HEK293 (cell line): ENCODE measurements around the gene GFOD1.
A peak's percentile ranks its signal among the peaks of the same experiment; 100 is the strongest.

Source experiments
- GFI1B ChIP-seq: fragments of 450-650 bp; formaldehyde crosslinking; IDR thresholded peaks from 2 replicates; pipeline ENCODE4 v1.5.1; 2016; ENCODE audit warnings: missing biosample characterization, missing genetic modification characterization
- GLIS2 ChIP-seq: fragments of 450-650 bp; formaldehyde crosslinking; IDR thresholded peaks from 2 replicates; pipeline ENCODE4 v1.5.1; 2016; ENCODE audit warnings: missing biosample characterization, missing genetic modification characterization
- IKZF3 ChIP-seq: fragments of 450-650 bp; IDR thresholded peaks from 2 replicates; pipeline ENCODE4 v1.5.0; 2018; ENCODE audit warnings: missing biosample characterization, mild to moderate bottlenecking, missing genetic modification characterization, moderate library complexity
- KLF9 ChIP-seq: fragments of 450-650 bp; formaldehyde crosslinking; IDR thresholded peaks from 2 replicates; pipeline ENCODE4 v1.5.1; 2016; ENCODE audit warnings: missing biosample characterization, missing genetic modification characterization, low read depth
- SP3 ChIP-seq: fragments of 450-650 bp; formaldehyde crosslinking; IDR thresholded peaks from 2 replicates; pipeline ENCODE4 v1.5.1; 2016; ENCODE audit warnings: missing biosample characterization, missing genetic modification characterization
- ZBTB20 ChIP-seq: fragments of 450-650 bp; formaldehyde crosslinking; IDR thresholded peaks from 2 replicates; pipeline ENCODE4 v1.5.1; 2016; ENCODE audit warnings: missing biosample characterization, missing genetic modification characterization
- ZBTB7A ChIP-seq: fragments of 450-650 bp; formaldehyde crosslinking; IDR thresholded peaks from 2 replicates; pipeline ENCODE4 v1.5.1; 2016; ENCODE audit warnings: low read depth, missing biosample characterization, missing genetic modification characterization
- ZIC2 ChIP-seq: fragments of 450-650 bp; formaldehyde crosslinking; IDR thresholded peaks from 2 replicates; pipeline ENCODE4 v1.5.1; 2016; ENCODE audit warnings: missing biosample characterization, missing genetic modification characterization
- ZNF174 ChIP-seq: fragments of 450-650 bp; formaldehyde crosslinking; IDR thresholded peaks from 2 replicates; pipeline ENCODE4 v1.5.0; 2017; ENCODE audit warnings: missing biosample characterization, mild to moderate bottlenecking, missing genetic modification characterization
- ZNF19 ChIP-seq: fragments of 450-650 bp; formaldehyde crosslinking; IDR thresholded peaks from 2 replicates; pipeline ENCODE4; 2016; ENCODE audit warnings: missing biosample characterization, missing genetic modification characterization, low read depth
- ZNF2 ChIP-seq: fragments of 450-650 bp; formaldehyde crosslinking; IDR thresholded peaks from 2 replicates; pipeline ENCODE4 v1.5.1; 2016; ENCODE audit warnings: missing biosample characterization, missing genetic modification characterization
- ZNF214 ChIP-seq: fragments of 450-650 bp; formaldehyde crosslinking; IDR thresholded peaks from 2 replicates; pipeline ENCODE4 v1.5.1; 2017; ENCODE audit warnings: missing biosample characterization, mild to moderate bottlenecking, missing genetic modification characterization, borderline replicate concordance
- ZNF302 ChIP-seq: fragments of 450-650 bp; formaldehyde crosslinking; IDR thresholded peaks from 2 replicates; pipeline ENCODE4 v1.5.1; 2016; ENCODE audit warnings: missing biosample characterization, missing genetic modification characterization, low read depth
- ZNF311 ChIP-seq: fragments of 450-650 bp; formaldehyde crosslinking; IDR thresholded peaks from 2 replicates; pipeline ENCODE4 v1.5.1; 2017; ENCODE audit warnings: missing biosample characterization, missing genetic modification characterization, borderline replicate concordance
- ZNF362 ChIP-seq: fragments of 450-650 bp; formaldehyde crosslinking; IDR thresholded peaks from 2 replicates; pipeline ENCODE4 v1.5.1; 2016; ENCODE audit warnings: missing biosample characterization, missing genetic modification characterization
- ZNF404 ChIP-seq: fragments of 450-650 bp; formaldehyde crosslinking; IDR thresholded peaks from 2 replicates; pipeline ENCODE4 v1.5.1; 2017; ENCODE audit warnings: missing biosample characterization, missing genetic modification characterization
- ZNF416 ChIP-seq: fragments of 450-650 bp; formaldehyde crosslinking; IDR thresholded peaks from 2 replicates; pipeline ENCODE4 v1.5.1; 2016; ENCODE audit warnings: missing biosample characterization, missing genetic modification characterization
- ZNF423 ChIP-seq: fragments of 450-650 bp; formaldehyde crosslinking; IDR thresholded peaks from 2 replicates; pipeline ENCODE4 v1.5.1; 2016; ENCODE audit warnings: missing biosample characterization, missing genetic modification characterization
- ZNF561 ChIP-seq: fragments of 450-650 bp; IDR thresholded peaks from 2 replicates; pipeline ENCODE4 v1.5.1; 2018; ENCODE audit warnings: missing biosample characterization, missing genetic modification characterization, borderline replicate concordance
- ZNF585B ChIP-seq: fragments of 450-650 bp; formaldehyde crosslinking; IDR thresholded peaks from 2 replicates; pipeline ENCODE4 v1.5.1; 2016; ENCODE audit warnings: missing biosample characterization, missing genetic modification characterization
- ZNF677 ChIP-seq: fragments of 450-650 bp; IDR thresholded peaks from 2 replicates; pipeline ENCODE4 v1.5.0; 2018; ENCODE audit warnings: missing biosample characterization, mild to moderate bottlenecking, missing genetic modification characterization, moderate library complexity
- ZNF768 ChIP-seq: fragments of 450-650 bp; formaldehyde crosslinking; IDR thresholded peaks from 2 replicates; pipeline ENCODE4 v1.5.1; 2018; ENCODE audit warnings: missing biosample characterization, mild to moderate bottlenecking, missing genetic modification characterization
- ZXDB ChIP-seq: fragments of 450-650 bp; formaldehyde crosslinking; IDR thresholded peaks from 2 replicates; pipeline ENCODE4 v1.5.1; 2016; ENCODE audit warnings: missing biosample characterization, missing genetic modification characterization
- TF ChIP-seq, protein P1 (sequence below): fragments of 450-650 bp; formaldehyde crosslinking; conservative IDR thresholded peaks from 2 replicates; pipeline ENCODE4 v1.5.1; 2016; ENCODE audit warnings: low read depth, missing biosample characterization, missing genetic modification characterization
- TF ChIP-seq, protein P2 (sequence below): fragments of 450-650 bp; formaldehyde crosslinking; IDR thresholded peaks from 2 replicates; pipeline ENCODE4 v1.5.1; 2016; ENCODE audit warnings: missing biosample characterization, missing genetic modification characterization
- TF ChIP-seq, protein P3 (sequence below): fragments of 450-650 bp; formaldehyde crosslinking; IDR thresholded peaks from 2 replicates; pipeline ENCODE4 v1.5.1; 2016; ENCODE audit warnings: missing biosample characterization, missing genetic modification characterization
- TF ChIP-seq, protein P4 (sequence below): fragments of 450-650 bp; formaldehyde crosslinking; IDR thresholded peaks from 2 replicates; pipeline ENCODE4 v1.5.1; 2016; ENCODE audit warnings: missing biosample characterization, missing genetic modification characterization, borderline replicate concordance

The GFOD1 gene

DNA sequence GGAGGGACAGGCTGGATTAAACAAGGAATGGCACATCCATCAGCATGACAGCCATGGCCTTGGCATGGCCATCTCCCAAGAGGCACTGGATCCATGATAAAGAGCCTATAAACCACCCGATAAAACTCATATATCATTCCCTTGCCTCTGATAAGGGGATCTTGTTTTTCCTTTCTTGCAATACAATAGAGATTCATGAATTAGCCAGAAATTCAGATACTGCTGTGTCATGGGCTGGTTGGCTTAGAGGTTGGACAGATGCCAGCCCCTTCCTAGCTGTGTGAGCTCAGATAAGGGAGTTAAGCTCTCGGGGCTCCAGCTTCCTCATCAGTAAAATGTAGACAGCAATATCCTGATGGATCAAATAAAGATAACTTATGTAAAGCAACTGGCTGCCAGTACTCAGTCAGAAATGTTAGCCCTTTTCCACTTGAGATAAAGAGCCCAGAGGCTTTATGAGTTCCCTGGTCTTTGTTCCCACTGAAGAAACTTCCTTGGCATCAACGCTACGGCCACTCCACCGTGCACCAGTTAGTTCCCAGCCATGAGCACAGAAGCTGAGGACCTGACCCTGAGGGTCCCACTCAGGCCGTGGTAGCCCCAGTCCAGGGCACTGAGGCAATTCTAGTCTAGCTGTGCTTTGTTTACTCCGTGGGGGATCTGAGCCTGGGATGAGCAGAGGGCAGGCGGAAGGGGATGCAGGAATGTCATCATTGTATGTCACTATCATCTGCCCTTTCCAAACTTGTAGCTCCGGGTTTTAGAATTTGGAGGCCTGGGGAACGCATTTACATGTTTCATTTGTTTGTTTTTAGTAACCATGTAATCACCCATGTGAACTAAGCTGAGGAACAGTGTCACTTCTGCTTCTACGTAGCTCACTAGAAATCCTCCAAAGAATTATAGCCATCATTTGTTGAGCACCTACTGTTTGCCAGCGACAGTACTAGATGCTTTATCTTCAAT lies 91.8 kb downstream of the GFOD1 start (continued):
- TF ChIP-seq, protein P1, sequence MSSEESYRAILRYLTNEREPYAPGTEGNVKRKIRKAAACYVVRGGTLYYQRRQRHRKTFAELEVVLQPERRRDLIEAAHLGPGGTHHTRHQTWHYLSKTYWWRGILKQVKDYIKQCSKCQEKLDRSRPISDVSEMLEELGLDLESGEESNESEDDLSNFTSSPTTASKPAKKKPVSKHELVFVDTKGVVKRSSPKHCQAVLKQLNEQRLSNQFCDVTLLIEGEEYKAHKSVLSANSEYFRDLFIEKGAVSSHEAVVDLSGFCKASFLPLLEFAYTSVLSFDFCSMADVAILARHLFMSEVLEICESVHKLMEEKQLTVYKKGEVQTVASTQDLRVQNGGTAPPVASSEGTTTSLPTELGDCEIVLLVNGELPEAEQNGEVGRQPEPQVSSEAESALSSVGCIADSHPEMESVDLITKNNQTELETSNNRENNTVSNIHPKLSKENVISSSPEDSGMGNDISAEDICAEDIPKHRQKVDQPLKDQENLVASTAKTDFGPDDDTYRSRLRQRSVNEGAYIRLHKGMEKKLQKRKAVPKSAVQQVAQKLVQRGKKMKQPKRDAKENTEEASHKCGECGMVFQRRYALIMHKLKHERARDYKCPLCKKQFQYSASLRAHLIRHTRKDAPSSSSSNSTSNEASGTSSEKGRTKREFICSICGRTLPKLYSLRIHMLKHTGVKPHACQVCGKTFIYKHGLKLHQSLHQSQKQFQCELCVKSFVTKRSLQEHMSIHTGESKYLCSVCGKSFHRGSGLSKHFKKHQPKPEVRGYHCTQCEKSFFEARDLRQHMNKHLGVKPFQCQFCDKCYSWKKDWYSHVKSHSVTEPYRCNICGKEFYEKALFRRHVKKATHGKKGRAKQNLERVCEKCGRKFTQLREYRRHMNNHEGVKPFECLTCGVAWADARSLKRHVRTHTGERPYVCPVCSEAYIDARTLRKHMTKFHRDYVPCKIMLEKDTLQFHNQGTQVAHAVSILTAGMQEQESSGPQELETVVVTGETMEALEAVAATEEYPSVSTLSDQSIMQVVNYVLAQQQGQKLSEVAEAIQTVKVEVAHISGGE (tag by site-specific recombination), result no peak
- TF ChIP-seq ZNF302 (tag by site-specific recombination), result no peak
- TF ChIP-seq ZNF404 (tag by site-specific recombination), result no peak
- TF ChIP-seq ZBTB7A, result no peak
- TF ChIP-seq ZNF362 (tag by site-specific recombination), result no peak
- no peak for TF ChIP-seq KLF9 (tag by site-specific recombination)
- TF ChIP-seq ZIC2 (tag by site-specific recombination), result peak; percentile 68
- TF ChIP-seq SP3 (tag by site-specific recombination), result no peak
- TF ChIP-seq ZNF423 (tag by site-specific recombination), result no peak
- no peak for TF ChIP-seq ZNF585B (tag by site-specific recombination)
- no peak for TF ChIP-seq ZNF19 (tag by site-specific recombination)
- TF ChIP-seq ZNF174 (tag by site-specific recombination), result no peak
- peak; percentile 97 for TF ChIP-seq ZXDB
- TF ChIP-seq ZNF768 (tag by site-specific recombination), result peak; percentile 74; the same call in 1 of the 2 replicates
- TF ChIP-seq ZNF416 (tag by site-specific recombination), result no peak
- TF ChIP-seq, protein P2, sequence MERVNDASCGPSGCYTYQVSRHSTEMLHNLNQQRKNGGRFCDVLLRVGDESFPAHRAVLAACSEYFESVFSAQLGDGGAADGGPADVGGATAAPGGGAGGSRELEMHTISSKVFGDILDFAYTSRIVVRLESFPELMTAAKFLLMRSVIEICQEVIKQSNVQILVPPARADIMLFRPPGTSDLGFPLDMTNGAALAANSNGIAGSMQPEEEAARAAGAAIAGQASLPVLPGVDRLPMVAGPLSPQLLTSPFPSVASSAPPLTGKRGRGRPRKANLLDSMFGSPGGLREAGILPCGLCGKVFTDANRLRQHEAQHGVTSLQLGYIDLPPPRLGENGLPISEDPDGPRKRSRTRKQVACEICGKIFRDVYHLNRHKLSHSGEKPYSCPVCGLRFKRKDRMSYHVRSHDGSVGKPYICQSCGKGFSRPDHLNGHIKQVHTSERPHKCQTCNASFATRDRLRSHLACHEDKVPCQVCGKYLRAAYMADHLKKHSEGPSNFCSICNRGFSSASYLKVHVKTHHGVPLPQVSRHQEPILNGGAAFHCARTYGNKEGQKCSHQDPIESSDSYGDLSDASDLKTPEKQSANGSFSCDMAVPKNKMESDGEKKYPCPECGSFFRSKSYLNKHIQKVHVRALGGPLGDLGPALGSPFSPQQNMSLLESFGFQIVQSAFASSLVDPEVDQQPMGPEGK, result no peak
- no peak for TF ChIP-seq ZNF2 (tag by site-specific recombination)
- TF ChIP-seq ZNF311 (tag by site-specific recombination), result no peak
- no peak; the same call in 1 of the 2 replicates for TF ChIP-seq ZBTB20 (tag by site-specific recombination)
- TF ChIP-seq GFI1B (tag by site-specific recombination), result peak; percentile 41; the same call in 1 of the 2 replicates
- no peak for TF ChIP-seq ZNF677 (tag by site-specific recombination)
- peak; percentile 39 for TF ChIP-seq IKZF3 (tag by site-specific recombination)
- TF ChIP-seq ZNF561 (tag by site-specific recombination), result peak; percentile 65; the same call in 1 of the 2 replicates
- TF ChIP-seq, protein P3, sequence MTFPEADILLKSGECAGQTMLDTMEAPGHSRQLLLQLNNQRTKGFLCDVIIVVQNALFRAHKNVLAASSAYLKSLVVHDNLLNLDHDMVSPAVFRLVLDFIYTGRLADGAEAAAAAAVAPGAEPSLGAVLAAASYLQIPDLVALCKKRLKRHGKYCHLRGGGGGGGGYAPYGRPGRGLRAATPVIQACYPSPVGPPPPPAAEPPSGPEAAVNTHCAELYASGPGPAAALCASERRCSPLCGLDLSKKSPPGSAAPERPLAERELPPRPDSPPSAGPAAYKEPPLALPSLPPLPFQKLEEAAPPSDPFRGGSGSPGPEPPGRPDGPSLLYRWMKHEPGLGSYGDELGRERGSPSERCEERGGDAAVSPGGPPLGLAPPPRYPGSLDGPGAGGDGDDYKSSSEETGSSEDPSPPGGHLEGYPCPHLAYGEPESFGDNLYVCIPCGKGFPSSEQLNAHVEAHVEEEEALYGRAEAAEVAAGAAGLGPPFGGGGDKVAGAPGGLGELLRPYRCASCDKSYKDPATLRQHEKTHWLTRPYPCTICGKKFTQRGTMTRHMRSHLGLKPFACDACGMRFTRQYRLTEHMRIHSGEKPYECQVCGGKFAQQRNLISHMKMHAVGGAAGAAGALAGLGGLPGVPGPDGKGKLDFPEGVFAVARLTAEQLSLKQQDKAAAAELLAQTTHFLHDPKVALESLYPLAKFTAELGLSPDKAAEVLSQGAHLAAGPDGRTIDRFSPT (tag by site-specific recombination), result no peak
- no peak for TF ChIP-seq GLIS2 (tag by site-specific recombination)
- TF ChIP-seq ZNF214 (tag by site-specific recombination), result peak; percentile 10; the same call in 1 of the 2 replicates
- TF ChIP-seq, protein P4, sequence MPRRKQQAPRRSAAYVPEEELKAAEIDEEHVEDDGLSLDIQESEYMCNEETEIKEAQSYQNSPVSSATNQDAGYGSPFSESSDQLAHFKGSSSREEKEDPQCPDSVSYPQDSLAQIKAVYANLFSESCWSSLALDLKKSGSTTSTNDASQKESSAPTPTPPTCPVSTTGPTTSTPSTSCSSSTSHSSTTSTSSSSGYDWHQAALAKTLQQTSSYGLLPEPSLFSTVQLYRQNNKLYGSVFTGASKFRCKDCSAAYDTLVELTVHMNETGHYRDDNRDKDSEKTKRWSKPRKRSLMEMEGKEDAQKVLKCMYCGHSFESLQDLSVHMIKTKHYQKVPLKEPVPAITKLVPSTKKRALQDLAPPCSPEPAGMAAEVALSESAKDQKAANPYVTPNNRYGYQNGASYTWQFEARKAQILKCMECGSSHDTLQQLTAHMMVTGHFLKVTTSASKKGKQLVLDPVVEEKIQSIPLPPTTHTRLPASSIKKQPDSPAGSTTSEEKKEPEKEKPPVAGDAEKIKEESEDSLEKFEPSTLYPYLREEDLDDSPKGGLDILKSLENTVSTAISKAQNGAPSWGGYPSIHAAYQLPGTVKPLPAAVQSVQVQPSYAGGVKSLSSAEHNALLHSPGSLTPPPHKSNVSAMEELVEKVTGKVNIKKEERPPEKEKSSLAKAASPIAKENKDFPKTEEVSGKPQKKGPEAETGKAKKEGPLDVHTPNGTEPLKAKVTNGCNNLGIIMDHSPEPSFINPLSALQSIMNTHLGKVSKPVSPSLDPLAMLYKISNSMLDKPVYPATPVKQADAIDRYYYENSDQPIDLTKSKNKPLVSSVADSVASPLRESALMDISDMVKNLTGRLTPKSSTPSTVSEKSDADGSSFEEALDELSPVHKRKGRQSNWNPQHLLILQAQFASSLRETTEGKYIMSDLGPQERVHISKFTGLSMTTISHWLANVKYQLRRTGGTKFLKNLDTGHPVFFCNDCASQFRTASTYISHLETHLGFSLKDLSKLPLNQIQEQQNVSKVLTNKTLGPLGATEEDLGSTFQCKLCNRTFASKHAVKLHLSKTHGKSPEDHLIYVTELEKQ, result peak; percentile 25; the same call in 1 of the 2 replicates
